H1 (cell line): Measurements from ENCODE around the gene LCP1. TPM values are rescaled to one million over a fixed set of nuclear protein-coding genes. Genes with fewer than 3 reads are reported as not detected.

Experiments used
- CTCF ChIA-PET: fragments of 300-600 bp; sonication (Branson Sonifier 250); formaldehyde crosslinking; loops from one replicate; lab custom pipeline; 2021; ENCODE audit not compliant: partially characterized antibody; lab: Charles Lee
- POLR2A ChIA-PET: fragments of 300-600 bp; sonication (Branson Sonifier 250); formaldehyde crosslinking; loops from one replicate; lab custom pipeline; 2021; ENCODE audit warnings: inconsistent platforms; ENCODE audit not compliant: partially characterized antibody; lab: Charles Lee
- DNase-seq, 2 experiments: peaks; one replicate each; pipeline versions ENCODE4 v3.0.0 to v3.0.0-alpha.2; 2010 to 2022; ENCODE audit warnings: low spot score in 2 of 2, low read depth in 1 of 2, mixed read lengths in 1 of 2
- FAIRE-seq: peaks from 2 replicates; lab custom pipeline; 2011; peaks lifted over from hg19 to GRCh38; lab: Jason Lieb, UNC
- H2AFZ ChIP-seq: 2 replicates; pipeline ENCODE4 v1.8.1; 2012; ENCODE audit warnings: low read length, inconsistent platforms
- H2AK5ac ChIP-seq: 2 replicates; pipeline ENCODE4 v1.6.1; 2013; ENCODE audit warnings: low read depth, low read length
- H2BK120ac ChIP-seq: replicated peaks from 2 replicates; pipeline ENCODE3; 2013; ENCODE audit warnings: low read depth, low read length, inconsistent platforms
- H2BK12ac ChIP-seq: 2 replicates; pipeline ENCODE4 v1.6.1; 2013; ENCODE audit warnings: low read depth, low read length
- H2BK15ac ChIP-seq: 2 replicates; pipeline ENCODE4 v1.6.1; 2013; ENCODE audit warnings: low read length
- H2BK20ac ChIP-seq: 2 replicates; pipeline ENCODE4 v1.6.1; 2013; ENCODE audit warnings: low read length
- H2BK5ac ChIP-seq: 2 replicates; pipeline ENCODE4 v1.6.1; 2013; ENCODE audit warnings: low read depth, low read length
- H3K14ac ChIP-seq: 2 replicates; pipeline ENCODE4 v1.6.1; 2013; ENCODE audit warnings: inconsistent platforms; ENCODE audit not compliant: insufficient read length
- H3K18ac ChIP-seq: 2 replicates; pipeline ENCODE4 v1.6.1; 2013; ENCODE audit warnings: low read length; ENCODE audit errors: extremely low read depth
- H3K23ac ChIP-seq: 2 replicates; pipeline ENCODE4 v1.6.1; 2013; ENCODE audit warnings: inconsistent platforms; ENCODE audit not compliant: insufficient read length
- H3K23me2 ChIP-seq: 2 replicates; pipeline ENCODE4 v1.6.1; 2013; ENCODE audit warnings: low read depth, low read length
- H3K27ac ChIP-seq: 2 replicates; pipeline ENCODE4 v1.6.1; 2011; ENCODE audit warnings: low read depth, low read length, inconsistent platforms
- H3K27me3 ChIP-seq, 4 experiments: replicated peaks in 1 of 4; 1 replicate in 1 of 4; 2 replicates in 3 of 4; pipeline versions ENCODE4 v1.6.1 to v1.8.1; 2011 to 2013; ENCODE audit warnings: low read length in 3 of 4, mild to moderate bottlenecking in 3 of 4, inconsistent platforms in 2 of 4, mixed read lengths in 2 of 4, moderate library complexity in 1 of 4; ENCODE audit not compliant: control insufficient read depth in 3 of 4, insufficient read depth in 3 of 4; ENCODE audit errors: extremely low read depth in 1 of 4
- H3K36me3 ChIP-seq, 4 experiments: 2 replicates each; pipeline versions ENCODE4 v1.6.1 to v1.8.1; 2011 to 2013; ENCODE audit warnings: mild to moderate bottlenecking in 4 of 4, low read length in 3 of 4, moderate library complexity in 2 of 4, control low read depth in 1 of 4, inconsistent platforms in 1 of 4; ENCODE audit not compliant: insufficient read depth in 4 of 4, control insufficient read depth in 2 of 4
- H3K4ac ChIP-seq: replicated peaks from 2 replicates; pipeline ENCODE3; 2013; ENCODE audit warnings: low read length, low read depth, mixed read lengths, inconsistent platforms; ENCODE audit not compliant: insufficient read length
- H3K4me1 ChIP-seq, 4 experiments: replicated peaks in 1 of 4; 1 replicate in 1 of 4; 2 replicates in 3 of 4; pipeline versions ENCODE4 v1.6.1 to v1.8.1; 2011 to 2013; ENCODE audit warnings: low read length in 3 of 4, inconsistent platforms in 2 of 4, mixed read lengths in 1 of 4; ENCODE audit not compliant: insufficient read depth in 4 of 4, control insufficient read depth in 3 of 4
- H3K4me2 ChIP-seq, 2 experiments: 2 replicates each; pipeline versions ENCODE4 v1.6.1 to v1.8.1; 2011 to 2013; ENCODE audit warnings: low read depth in 2 of 2, low read length in 2 of 2, control low read depth in 1 of 2, inconsistent platforms in 1 of 2, mild to moderate bottlenecking in 1 of 2; ENCODE audit not compliant: insufficient read depth in 1 of 2
- H3K4me3 ChIP-seq, 4 experiments: fragments of 200-600, 300-600 bp in 1 of 4; sonication (generic), shearing (Covaris generic), sonication (Bioruptor Twin) in 1 of 4; 2 replicates each; pipeline versions ENCODE4 v1.5.1 to v1.8.1; 2011 to 2016; ENCODE audit warnings: low read length in 4 of 4, low read depth in 3 of 4, control low read depth in 2 of 4, inconsistent platforms in 2 of 4, mild to moderate bottlenecking in 2 of 4, mixed read lengths in 1 of 4, moderate library complexity in 1 of 4; ENCODE audit not compliant: insufficient read depth in 2 of 4; ENCODE audit errors: extremely low read depth in 1 of 4
- H3K56ac ChIP-seq: replicated peaks from 2 replicates; pipeline ENCODE3; 2013; ENCODE audit warnings: low read depth, mild to moderate bottlenecking, mixed read lengths, low read length, inconsistent platforms; ENCODE audit not compliant: insufficient read length
- H3K79me1 ChIP-seq: 2 replicates; pipeline ENCODE4 v1.6.1; 2013; ENCODE audit warnings: low read depth, low read length, control low read depth
- H3K79me2 ChIP-seq, 2 experiments: 2 replicates each; pipeline versions ENCODE4 v1.6.1 to v1.8.1; 2012 to 2013; ENCODE audit warnings: low read length in 2 of 2, mild to moderate bottlenecking in 2 of 2, inconsistent platforms in 1 of 2; ENCODE audit not compliant: insufficient read depth in 2 of 2, control insufficient read depth in 1 of 2
- H3K9ac ChIP-seq, 4 experiments: replicated peaks in 1 of 4; 1 replicate in 1 of 4; 2 replicates in 3 of 4; pipeline versions ENCODE4 v1.6.1 to v1.8.1; 2011 to 2013; ENCODE audit warnings: low read depth in 3 of 4, low read length in 3 of 4, control low read depth in 2 of 4, mild to moderate bottlenecking in 2 of 4, moderate library complexity in 2 of 4, inconsistent platforms in 1 of 4; ENCODE audit errors: extremely low read depth in 1 of 4
- H3K9me3 ChIP-seq, 2 experiments: 2 replicates each; pipeline versions ENCODE4 v1.6.1 to v1.8.1; 2012 to 2013; ENCODE audit warnings: mild to moderate bottlenecking in 2 of 2, moderate library complexity in 2 of 2, control low read depth in 1 of 2, inconsistent platforms in 1 of 2, low read depth in 1 of 2, low read length in 1 of 2, mixed read lengths in 1 of 2; ENCODE audit not compliant: insufficient read depth in 2 of 2
- H4K20me1 ChIP-seq, 2 experiments: replicated peaks in 1 of 2; 2 replicates each; pipeline versions ENCODE3 to v1.8.1; 2011 to 2013; ENCODE audit warnings: inconsistent platforms in 2 of 2, low read length in 2 of 2, mild to moderate bottlenecking in 1 of 2; ENCODE audit not compliant: insufficient read depth in 2 of 2, control insufficient read depth in 1 of 2
- H4K5ac ChIP-seq: 2 replicates; pipeline ENCODE4 v1.6.1; 2013; ENCODE audit warnings: low read length, low read depth, mixed read lengths, inconsistent platforms; ENCODE audit not compliant: insufficient read length
- H4K8ac ChIP-seq: 2 replicates; pipeline ENCODE4 v1.8.0; 2013; ENCODE audit warnings: mild to moderate bottlenecking, moderate library complexity, low read length, inconsistent platforms; ENCODE audit not compliant: insufficient read depth; ENCODE audit errors: extremely low read depth
- H4K91ac ChIP-seq: replicated peaks from 2 replicates; pipeline ENCODE3; 2013; ENCODE audit warnings: low read length, mixed read lengths, inconsistent platforms; ENCODE audit not compliant: insufficient read length
- POLR2AphosphoS5 ChIP-seq: IDR thresholded peaks from 2 replicates; pipeline ENCODE4 v1.6.1; 2011; ENCODE audit warnings: low read depth, low read length
- TAF1 ChIP-seq: IDR thresholded peaks from 2 replicates; pipeline ENCODE4 v1.6.1; 2011; ENCODE audit warnings: mild to moderate bottlenecking, low read depth, low read length
- WGBS, 2 experiments: shearing (Covaris generic) in 1 of 2; methylation state at CpG; one replicate each; pipeline versions ENCODE4 v1.1.6 to v1.1.7; 2013 to 2015; ENCODE audit warnings: low lambda C conversion rate in 2 of 2, mixed read lengths in 2 of 2, inconsistent platforms in 1 of 2, low coverage in 1 of 2, missing lambda C conversion rate in 1 of 2; ENCODE audit not compliant: insufficient replicate concordance in 2 of 2, insufficient coverage in 1 of 2, insufficient read length in 1 of 2; ENCODE audit errors: extremely low coverage in 1 of 2, missing lambda C conversion rate in 1 of 2; 5-methylcytosine and 5-hydroxymethylcytosine counted together
- polyA plus RNA-seq, 7 experiments: library from polyadenylated mRNA; depleted of rRNA in 3 of 7; stranded (reverse) in 5 of 7; unstranded in 2 of 7; fragments of >200 nt in 5 of 7; fragments of 200-250 nt in 2 of 7; gene quantifications; 1 replicate in 5 of 7; 2 replicates in 1 of 7; 4 replicates in 1 of 7; pipeline versions ENCODE4 v1.2.1 to v1.2.3, GENCODE V29; 2011 to 2013; ENCODE audit warnings: missing spikeins in 2 of 7, mixed read lengths in 2 of 7
- total RNA-seq: library from RNA; stranded (reverse); fragmentation: NEBNext Ultra II Directional; extraction: Animal tissue kit (Norgen Biotek cat#: 25700); gene quantifications from 2 replicates; pipeline ENCODE4 v1.2.1, GENCODE V29; 2021

LCP1 gene
- total and polyA plus RNA-seq, 2 of the 8 experiments (the other 6 are each of a cell fraction or from before 2014, with no cell fraction given) = 0.65 to 4.3 TPM

GRCh38 chr13:46170268-46170667 lies 11.7 kb downstream of the LCP1 start:
- no peak overlapping the region for H2BK120ac ChIP-seq
- TF ChIP-seq POLR2AphosphoS5 (peak; percentile 53; the same call in 1 of the 2 replicates), TAF1 (no peak)
- peaks cover 0 to 4% (median 0%) of the 10 kb centered on the region in 4 experiments; a peak in 1 of 7 replicates for H3K27me3 ChIP-seq
- ChIA-PET CTCF (interaction anchor here (1.1 to 3.5 kb wide), 10 partner anchors 11 to 151 kb away, joined by 3 to 25 read pairs (median 4); partner anchors contain the start of gene LCP1), POLR2A (no interaction called here)
- DNase-seq (peak in 1 of 2 experiments; percentile 2), FAIRE-seq (peak; percentile 7)
- no peak overlapping the region for H3K27ac ChIP-seq
- no peak overlapping the region for H4K91ac ChIP-seq
- no peak overlapping the region for H2BK5ac ChIP-seq
- no peak overlapping the region for H3K14ac ChIP-seq
- H3K56ac ChIP-seq = no peak overlapping the region
- 0 out of 4 replicates have a peak overlapping the region, but pooled peaks of 1 of the 2 experiments have one; percentile 10 for H3K4me2 ChIP-seq
- H3K36me3 ChIP-seq = no peaks in the 10 kb centered on the region
- H3K9ac ChIP-seq = no peak overlapping the region
- H2AK5ac ChIP-seq = no peak overlapping the region
- no peak overlapping the region for H3K18ac ChIP-seq
- no peaks in the 10 kb centered on the region for H3K9me3 ChIP-seq
- no peak overlapping the region for H4K5ac ChIP-seq
- H3K4ac ChIP-seq = no peak overlapping the region
- H2BK20ac ChIP-seq = no peak overlapping the region
- H2AFZ ChIP-seq = no peak overlapping the region
- no peaks in the 10 kb centered on the region for H3K79me2 ChIP-seq
- H3K23ac ChIP-seq = no peak overlapping the region
- no peaks in the 10 kb centered on the region for H3K79me1 ChIP-seq
- 69% methylated on average over 7 of the region's 7 CpGs; no CpG with 5 or more reads in 1 of the 2 experiments for WGBS, 2 experiments
- no peaks in the 10 kb centered on the region for H3K23me2 ChIP-seq
- no peaks in the 10 kb centered on the region for H4K20me1 ChIP-seq
- H2BK15ac ChIP-seq = no peak overlapping the region
- H4K8ac ChIP-seq = no peak overlapping the region
- no peak overlapping the region for H3K4me3 ChIP-seq
- H3K4me1 ChIP-seq = peaks cover 0 to 6% (median 2%) of the 10 kb centered on the region in 4 experiments; a peak in 2 of 7 replicates
- H2BK12ac ChIP-seq = no peak overlapping the region
